T-cell (primary cell): Measurements from ENCODE around the gene PAF1. TPM values are rescaled to one million over a fixed set of nuclear protein-coding genes. Genes with fewer than 3 reads are reported as not detected.

Experiments
- ATAC-seq, 4 experiments: fragments of 200-7000 bp in 3 of 4; fragments of 150-1000 bp in 1 of 4; cut with Tn5 transposase; replicated peaks in 1 of 4; 1 replicate in 3 of 4; 2 replicates in 1 of 4; pipeline ENCODE4 v1.10.0; 2021; ENCODE audit warnings: moderate library complexity in 3 of 4, mild to moderate bottlenecking in 2 of 4, moderate number of reproducible peaks in 1 of 4
- CTCF ChIA-PET, 2 donors: fragments of 300-600 bp; sonication (Branson Sonifier 250); formaldehyde crosslinking; loops; one replicate each; lab custom pipeline; 2022; ENCODE audit warnings: antibody characterized with exemption in 2 of 2; lab: Charles Lee
- POLR2A ChIA-PET, 2 donors: fragments of 300-600 bp; sonication (Branson Sonifier 250); formaldehyde crosslinking; loops; one replicate each; lab custom pipeline; 2022; ENCODE audit warnings: antibody characterized with exemption in 2 of 2; lab: Charles Lee
- DNase-seq, 35 experiments: peaks; one replicate each; pipeline versions ENCODE4 v3.0.0 to v3.0.0-alpha.2; 2013 to 2023
- H3K27ac ChIP-seq: one replicate; pipeline ENCODE4 v1.5.1; 2013; ENCODE audit warnings: low read length
- H3K27me3 ChIP-seq, 2 experiments: replicated peaks in 1 of 2; 1 replicate in 1 of 2; 2 replicates in 1 of 2; pipeline versions ENCODE4 v1.6.1 to v1.7.0; 2013; ENCODE audit warnings: low read length in 1 of 2, mixed read lengths in 1 of 2; ENCODE audit not compliant: control insufficient read depth in 2 of 2, insufficient read depth in 2 of 2; ENCODE audit errors: extremely low read depth in 1 of 2
- H3K36me3 ChIP-seq, 2 donors: 1 replicate in 1 of 2; 2 replicates in 1 of 2; pipeline versions ENCODE4 v1.6.1 to v1.7.0; 2013; ENCODE audit warnings: low read length in 1 of 2; ENCODE audit not compliant: control insufficient read depth in 2 of 2, insufficient read depth in 1 of 2; ENCODE audit errors: extremely low read depth in 1 of 2
- H3K4me1 ChIP-seq, 2 experiments: 1 replicate in 1 of 2; 2 replicates in 1 of 2; pipeline versions ENCODE4 v1.6.1 to v1.7.0; 2013; ENCODE audit warnings: low read length in 2 of 2, mixed read lengths in 1 of 2; ENCODE audit not compliant: insufficient read depth in 2 of 2, control insufficient read depth in 1 of 2; ENCODE audit errors: extremely low read depth in 1 of 2
- H3K4me3 ChIP-seq, 2 donors: 1 replicate in 1 of 2; 2 replicates in 1 of 2; pipeline versions ENCODE4 v1.5.1 to v1.7.0; 2013; ENCODE audit warnings: mild to moderate bottlenecking in 2 of 2, low read length in 1 of 2, moderate library complexity in 1 of 2; ENCODE audit not compliant: control insufficient read depth in 1 of 2; ENCODE audit errors: extremely low read depth in 1 of 2
- H3K9me3 ChIP-seq: 2 replicates; pipeline ENCODE4 v1.7.0; 2013
- H3K27ac Mint-ChIP-seq, 2 donors: one replicate each; pipeline ENCODE4 v1.8.0; 2020 to 2021; ENCODE audit warnings: mild to moderate bottlenecking in 2 of 2, mixed read lengths in 2 of 2
- H3K27me3 Mint-ChIP-seq, 2 donors: one replicate each; pipeline ENCODE4 v1.8.0; 2021 to 2022; ENCODE audit warnings: mixed read lengths in 2 of 2
- H3K36me3 Mint-ChIP-seq: one replicate; pipeline ENCODE4 v1.8.0; 2021; ENCODE audit warnings: mixed read lengths
- H3K4me1 Mint-ChIP-seq, 3 donors: one replicate each; pipeline ENCODE4 v1.8.0; 2020 to 2022; ENCODE audit warnings: mixed read lengths in 3 of 3, mild to moderate bottlenecking in 1 of 3
- H3K4me3 Mint-ChIP-seq, 3 donors: one replicate each; pipeline ENCODE4 v1.8.0; 2020 to 2022; ENCODE audit warnings: mild to moderate bottlenecking in 3 of 3, mixed read lengths in 3 of 3, moderate library complexity in 3 of 3
- H3K9me3 Mint-ChIP-seq, 3 donors: one replicate each; pipeline ENCODE4 v1.8.0; 2020 to 2022; ENCODE audit warnings: mixed read lengths in 3 of 3
- WGBS: methylation state at CpG from one replicate; pipeline ENCODE4 v1.1.5; 2013; ENCODE audit warnings: missing lambda C conversion rate; ENCODE audit not compliant: insufficient coverage; 5-methylcytosine and 5-hydroxymethylcytosine counted together
- total RNA-seq, 35 experiments: library from RNA in 6 of 35; stranded (reverse) in 6 of 35; fragments of 120-200 nt in 1 of 35; gene quantifications; one replicate each; pipeline versions ENCODE4 v1.2.1 to v1.2.4 and lab custom pipeline; 2013 to 2026

The PAF1 gene
- total RNA-seq, 5 donors from 2014 or later (not counting 1 experiment from before 2014, with no cell fraction given), result 43.0 to 96.1 (median 45.9) TPM

DNA sequence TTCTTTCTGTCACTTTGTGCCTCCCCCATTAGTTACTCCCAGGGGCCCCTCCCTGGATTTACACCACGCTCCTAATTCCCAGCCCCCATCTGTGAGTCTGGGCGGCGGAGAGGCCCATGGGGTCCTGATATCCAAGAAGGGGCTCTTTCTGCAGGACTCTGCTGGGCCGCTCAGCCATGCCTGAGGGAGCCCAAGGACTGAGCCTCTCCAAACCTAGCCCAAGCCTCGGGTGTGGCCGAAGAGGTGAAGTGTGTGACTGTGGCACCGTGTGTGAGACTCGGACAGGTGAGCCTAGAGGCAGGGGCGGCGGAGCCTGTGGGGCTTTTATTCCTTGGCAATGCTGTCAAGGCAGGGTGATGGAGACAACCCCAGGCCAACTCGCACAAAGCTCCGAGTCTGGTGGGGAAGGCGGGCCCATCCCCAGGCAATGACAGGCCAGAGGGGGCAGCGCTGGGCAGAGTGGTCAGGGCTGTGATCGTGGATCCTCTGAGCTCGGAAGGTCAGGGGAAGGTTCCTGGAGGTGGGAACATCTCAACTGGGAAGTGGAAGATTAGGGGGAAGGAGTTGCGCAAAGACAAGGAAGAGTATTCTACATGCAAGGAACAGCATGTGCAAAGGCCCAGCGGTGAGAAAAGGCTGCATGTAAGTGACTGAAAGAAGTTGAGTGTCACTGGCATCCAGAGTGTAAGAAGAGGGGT lies 23.2 kb upstream of the PAF1 start:
- H3K4me1 Mint-ChIP-seq, result peaks cover 31 to 50% (median 41%) of the 10 kb centered on the region in 3 donors
- ATAC-seq, result no peak
- Histone ChIP-seq H3K4me1 (peaks cover 14 to 44% of the 10 kb centered on the region in 2 experiments), H3K4me3 (peak overlapping the region; percentile 62 to 97), H3K36me3 (peaks cover 14 to 17% of the 10 kb centered on the region in 2 donors), H3K27ac (peak overlapping the region; percentile 100), H3K27me3 (no peaks in the 10 kb centered on the region), H3K9me3 (no peaks in the 10 kb centered on the region)
- peaks cover 0 to 3% of the 10 kb centered on the region in 2 donors for H3K27me3 Mint-ChIP-seq
- peak overlapping the region; percentile 93 to 96 for H3K27ac Mint-ChIP-seq
- 81% methylated on average over 16 of the region's 18 CpGs for WGBS
- no peaks in the 10 kb centered on the region for H3K9me3 Mint-ChIP-seq
- DNase-seq, result peak in 1 of 35 experiments; percentile 39
- POLR2A ChIA-PET, result no interaction called here
- CTCF ChIA-PET, result interaction anchor here in 1 of 2 donors (1.1 kb wide), 1 partner anchor 22 kb away, joined by 3 read pairs; the partner anchor contains the start of gene RPS16
- peaks cover 13% of the 10 kb centered on the region for H3K36me3 Mint-ChIP-seq
- peak overlapping the region; percentile 78 to 83 (median 82) for H3K4me3 Mint-ChIP-seq

DNA sequence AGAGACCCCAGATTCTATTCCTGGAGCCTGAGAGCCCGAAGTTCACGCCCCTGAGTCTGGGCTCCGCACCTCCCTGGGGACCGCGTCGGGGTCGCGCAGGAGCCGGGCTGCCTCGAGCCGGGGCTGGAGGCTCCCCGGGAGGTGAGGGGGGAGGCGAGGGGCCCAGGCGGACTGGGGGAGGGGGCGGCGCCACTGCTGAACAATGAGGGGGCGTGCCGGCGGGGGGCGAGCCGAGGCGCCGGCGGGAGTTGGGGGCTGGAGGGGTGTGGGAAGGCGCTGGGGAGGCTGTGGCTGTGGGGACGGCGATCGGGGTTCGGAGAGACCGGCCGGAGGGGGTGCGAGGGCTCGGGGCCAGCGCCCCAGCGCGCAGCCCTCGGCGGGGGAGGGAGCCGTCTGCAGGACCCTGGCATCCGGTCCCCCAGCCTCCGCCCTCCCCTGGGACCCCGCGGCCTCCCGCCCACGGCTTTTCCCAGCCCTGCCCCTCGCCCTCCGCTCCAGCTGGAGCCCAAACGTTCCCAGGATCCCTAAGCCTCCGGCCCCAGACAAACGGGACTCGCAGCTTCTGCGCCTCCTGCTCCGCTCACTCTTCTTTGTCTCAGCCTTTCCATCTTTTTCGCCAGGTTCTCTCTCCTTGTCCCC lies 22.5 kb upstream of the PAF1 start:
- Mint-ChIP-seq H3K27me3 (peaks cover 0 to 3% of the 10 kb centered on the region in 2 donors), H3K4me1 (peaks cover 35 to 57% (median 46%) of the 10 kb centered on the region in 3 donors), H3K27ac (peak overlapping the region; percentile 93 to 96), H3K36me3 (peaks cover 14% of the 10 kb centered on the region), H3K9me3 (no peaks in the 10 kb centered on the region), H3K4me3 (peak overlapping the region; percentile 79 to 85 (median 83))
- Histone ChIP-seq H3K27me3 (no peaks in the 10 kb centered on the region), H3K27ac (peak overlapping the region; percentile 100), H3K36me3 (peaks cover 14 to 17% of the 10 kb centered on the region in 2 donors), H3K9me3 (no peaks in the 10 kb centered on the region), H3K4me3 (peak overlapping the region; percentile 96 to 97), H3K4me1 (peaks cover 14 to 51% of the 10 kb centered on the region in 2 experiments)
- 7% methylated on average over 37 of the region's 54 CpGs for WGBS
- DNase-seq (peak in 5 of 35 experiments; percentile 31 to 57 (median 38)), ATAC-seq (no peak)
- ChIA-PET CTCF (interaction anchor here in 1 of 2 donors (1.1 kb wide), 1 partner anchor 22 kb away, joined by 3 read pairs; the partner anchor contains the start of gene RPS16), POLR2A (no interaction called here)

DNA sequence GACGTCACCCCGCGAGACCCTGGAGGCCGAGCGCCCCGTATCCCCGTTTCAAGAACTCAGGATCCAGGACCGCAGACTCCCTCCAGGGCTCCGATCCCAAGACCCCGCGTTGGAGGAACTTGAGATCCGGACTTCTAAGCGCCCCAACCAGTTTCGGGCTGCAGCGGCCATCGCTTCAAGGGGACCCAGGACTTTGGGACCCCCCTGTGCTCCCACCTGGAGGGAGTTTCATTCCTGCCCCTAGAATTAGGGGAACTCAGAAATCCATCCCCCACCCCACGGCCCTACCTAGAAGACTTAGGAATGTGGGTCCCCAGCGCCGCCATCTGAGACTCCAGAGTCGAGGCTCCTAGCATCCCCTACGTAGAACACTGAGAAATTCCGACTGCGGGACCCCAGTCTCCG lies 22.0 kb upstream of the PAF1 start:
- Mint-ChIP-seq H3K9me3 (no peaks in the 10 kb centered on the region), H3K27me3 (peaks cover 0 to 3% of the 10 kb centered on the region in 2 donors), H3K27ac (peak overlapping the region; percentile 80 to 84), H3K4me1 (peaks cover 37 to 62% (median 46%) of the 10 kb centered on the region in 3 donors), H3K4me3 (peak overlapping the region; percentile 79 to 85 (median 83)), H3K36me3 (peaks cover 19% of the 10 kb centered on the region)
- CTCF ChIA-PET, result interaction anchor here in 1 of 2 donors (2.2 kb wide), 1 partner anchor 11 kb away, joined by 29 read pairs; no protein-coding TSS in a partner anchor
- 2% methylated on average over 17 of the region's 24 CpGs for WGBS
- Histone ChIP-seq H3K36me3 (peaks cover 17 to 19% of the 10 kb centered on the region in 2 donors), H3K27ac (peak overlapping the region; percentile 100), H3K4me3 (peak overlapping the region; percentile 96 to 97), H3K9me3 (no peaks in the 10 kb centered on the region), H3K27me3 (no peaks in the 10 kb centered on the region), H3K4me1 (peaks cover 14 to 56% of the 10 kb centered on the region in 2 experiments)
- DNase-seq (peak in 2 of 35 experiments; percentile 26 to 52), ATAC-seq (no peak)
- POLR2A ChIA-PET, result no interaction called here

DNA sequence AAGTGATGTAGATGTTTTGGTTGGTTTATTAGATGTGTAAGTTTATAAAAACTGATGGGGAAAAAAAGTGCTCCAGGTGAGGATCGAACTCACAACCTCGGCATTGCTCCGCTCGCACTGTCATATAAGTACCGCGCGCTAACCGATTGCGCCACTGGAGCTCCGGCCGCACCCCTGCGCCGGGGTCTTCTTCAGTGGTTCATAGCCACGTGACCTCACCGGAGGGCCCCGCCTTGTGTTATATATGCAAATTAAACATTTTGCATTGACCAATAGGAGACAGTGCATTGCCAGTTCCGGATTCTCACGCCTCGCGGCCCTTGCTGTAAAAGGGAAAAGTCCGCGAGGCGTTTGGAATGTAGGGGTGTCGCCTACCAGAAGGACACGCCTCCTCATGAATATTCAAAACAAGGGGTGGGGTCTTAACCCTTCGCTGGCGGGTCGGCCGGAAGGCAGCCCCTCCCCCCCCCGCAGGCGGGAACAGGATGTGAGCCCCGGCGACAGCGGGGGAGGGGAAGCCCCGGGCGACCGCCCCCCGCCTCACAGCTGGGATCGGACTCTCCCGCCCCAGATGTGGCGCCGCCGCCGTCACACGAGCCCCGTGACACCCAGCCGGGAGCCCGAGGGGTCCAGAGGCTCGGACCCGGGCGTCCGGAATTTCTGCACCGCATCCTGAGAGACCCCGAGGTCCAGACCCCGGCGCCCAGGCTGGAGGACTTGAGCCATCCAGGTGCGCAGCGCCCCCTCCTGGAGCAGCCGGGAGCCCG lies 21.4 kb upstream of the PAF1 start, which contains the start of gene PLEKHG2:
Gene PLEKHG2 (plus strand): TSS at position 570 of the 767 bp plus-strand sequence. CDS start 1,418 bp downstream, outside the sequence.
- Histone ChIP-seq H3K27ac (peak within 1 kb of the TSS; percentile 100), H3K4me3 (peak within 1 kb of the TSS; percentile 96 to 97), H3K36me3 (peaks cover 16 to 21% of the 10 kb centered on the region in 2 donors), H3K4me1 (peaks cover 14 to 59% of the 10 kb centered on the region in 2 experiments), H3K9me3 (no peaks in the 10 kb centered on the region), H3K27me3 (no peaks in the 10 kb centered on the region)
- peak; percentile 64 to 73 (median 65) for ATAC-seq
- Mint-ChIP-seq H3K4me1 (peaks cover 38 to 64% (median 44%) of the 10 kb centered on the region in 3 donors), H3K36me3 (peaks cover 19% of the 10 kb centered on the region), H3K27me3 (peaks cover 0 to 3% of the 10 kb centered on the region in 2 donors), H3K9me3 (no peaks in the 10 kb centered on the region), H3K27ac (peak within 1 kb of the TSS; percentile 93 to 94), H3K4me3 (peak within 1 kb of the TSS; percentile 79 to 85 (median 83))
- POLR2A ChIA-PET, result interaction anchor here (0.7 to 1.8 kb wide), 11 partner anchors 9 to 60 kb away, joined by 3 to 13 read pairs (median 4); partner anchors contain the start of genes MED29 (in 1 of the 2), PAF1 (in 1 of the 2) and RPS16 (in 1 of the 2)
- CTCF ChIA-PET, result interaction anchor here (0.6 to 2.2 kb wide), 11 partner anchors 9 to 59 kb away, joined by 3 to 29 read pairs (median 4); partner anchors contain the start of genes MED29 (in 1 of the 2), PAF1 (in 1 of the 2) and RPS16 (in 1 of the 2)
- DNase-seq, result peak; percentile 92 to 99 (median 96)
- 1% methylated on average over 39 of the region's 60 CpGs for WGBS

DNA sequence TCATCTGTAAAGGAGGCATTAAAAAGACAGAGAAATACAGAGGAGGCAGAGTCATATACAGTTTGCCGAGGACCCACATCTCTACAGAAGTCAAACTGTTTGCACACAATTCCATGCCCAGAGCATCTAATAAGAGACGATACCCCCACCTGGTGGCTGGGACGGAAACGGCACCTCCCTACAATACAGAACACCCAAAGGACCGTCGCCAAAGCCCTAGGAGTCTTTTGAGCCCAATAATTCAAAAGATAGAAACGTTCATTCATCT lies 20.9 kb upstream of the PAF1 start:
- DNase-seq, result peak; percentile 79 to 96 (median 91)
- POLR2A ChIA-PET, result interaction anchor here (0.6 to 1.8 kb wide), 12 partner anchors 9 to 60 kb away, joined by 3 to 13 read pairs (median 4); partner anchors contain the start of genes MED29 (in 1 of the 2), PAF1 (in 1 of the 2) and RPS16 (in 1 of the 2)
- Histone ChIP-seq H3K9me3 (no peaks in the 10 kb centered on the region), H3K27me3 (no peaks in the 10 kb centered on the region), H3K27ac (peak overlapping the region; percentile 100), H3K4me3 (peak overlapping the region; percentile 20 to 97), H3K36me3 (peaks cover 16 to 21% of the 10 kb centered on the region in 2 donors), H3K4me1 (peaks cover 14 to 59% of the 10 kb centered on the region in 2 experiments)
- Mint-ChIP-seq H3K27ac (peak overlapping the region; percentile 93 to 94), H3K9me3 (no peaks in the 10 kb centered on the region), H3K4me1 (peaks cover 38 to 64% (median 44%) of the 10 kb centered on the region in 3 donors), H3K4me3 (peak overlapping the region; percentile 79 to 85 (median 83)), H3K36me3 (peaks cover 21% of the 10 kb centered on the region), H3K27me3 (peaks cover 0 to 3% of the 10 kb centered on the region in 2 donors)
- CTCF ChIA-PET, result interaction anchor here (0.6 to 2.2 kb wide), 13 partner anchors 8 to 58 kb away, joined by 3 to 29 read pairs (median 4); partner anchors contain the start of genes MED29 (in 1 of the 2), PAF1 (in 1 of the 2) and RPS16 (in 1 of the 2)
- no CpG with 5 or more reads among the region's 7 CpGs for WGBS
- ATAC-seq, result peak; percentile 39 to 50 (median 44)
